Measurements from ENCODE around the gene NCKAP5.

DNA sequence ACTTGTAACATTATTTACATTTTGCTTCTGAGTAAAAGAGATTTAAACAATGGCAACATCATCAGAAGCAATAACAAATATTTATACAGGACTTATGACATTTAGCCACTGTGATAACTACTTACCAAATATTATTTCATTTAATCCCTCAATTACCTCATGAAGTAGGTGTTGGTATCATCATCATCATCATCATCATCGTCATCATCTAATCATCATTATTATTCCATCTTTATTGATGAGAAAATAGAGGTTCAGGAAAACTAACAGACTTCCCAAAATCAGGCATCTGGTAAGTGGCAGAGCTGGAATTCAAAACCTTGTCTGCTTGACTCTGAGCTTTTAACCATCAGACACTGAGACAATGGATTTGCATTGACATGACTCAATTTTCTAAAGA lies 204.4 kb downstream of the NCKAP5 start:
- TF ChIP-seq, protein P1, sequence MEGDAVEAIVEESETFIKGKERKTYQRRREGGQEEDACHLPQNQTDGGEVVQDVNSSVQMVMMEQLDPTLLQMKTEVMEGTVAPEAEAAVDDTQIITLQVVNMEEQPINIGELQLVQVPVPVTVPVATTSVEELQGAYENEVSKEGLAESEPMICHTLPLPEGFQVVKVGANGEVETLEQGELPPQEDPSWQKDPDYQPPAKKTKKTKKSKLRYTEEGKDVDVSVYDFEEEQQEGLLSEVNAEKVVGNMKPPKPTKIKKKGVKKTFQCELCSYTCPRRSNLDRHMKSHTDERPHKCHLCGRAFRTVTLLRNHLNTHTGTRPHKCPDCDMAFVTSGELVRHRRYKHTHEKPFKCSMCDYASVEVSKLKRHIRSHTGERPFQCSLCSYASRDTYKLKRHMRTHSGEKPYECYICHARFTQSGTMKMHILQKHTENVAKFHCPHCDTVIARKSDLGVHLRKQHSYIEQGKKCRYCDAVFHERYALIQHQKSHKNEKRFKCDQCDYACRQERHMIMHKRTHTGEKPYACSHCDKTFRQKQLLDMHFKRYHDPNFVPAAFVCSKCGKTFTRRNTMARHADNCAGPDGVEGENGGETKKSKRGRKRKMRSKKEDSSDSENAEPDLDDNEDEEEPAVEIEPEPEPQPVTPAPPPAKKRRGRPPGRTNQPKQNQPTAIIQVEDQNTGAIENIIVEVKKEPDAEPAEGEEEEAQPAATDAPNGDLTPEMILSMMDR (IDR thresholded peaks at IDR 0.05; ENCODE audit: low read length): no peak
- TF ChIP-seq EZH2 (IDR thresholded peaks at IDR 0.05; ENCODE audit: borderline replicate concordance, low read length): no peak
